Osteocyte (in vitro differentiated cells): ENCODE data around the gene KIF2C. TPM values are rescaled to one million over a fixed set of nuclear protein-coding genes. Genes with fewer than 3 reads are reported as not detected.

Experiments
- DNase-seq: peaks from one replicate; pipeline ENCODE4 v3.0.0; 2021; ENCODE audit warnings: mixed read lengths; ENCODE audit not compliant: unreplicated experiment; ENCODE audit errors: extremely low spot score
- H3K27ac Mint-ChIP-seq: one replicate; pipeline ENCODE4 v1.8.0; 2021; ENCODE audit warnings: mild to moderate bottlenecking, mixed read lengths; ENCODE audit not compliant: unreplicated experiment
- H3K27me3 Mint-ChIP-seq: one replicate; pipeline ENCODE4 v1.8.0; 2021; ENCODE audit warnings: mixed read lengths; ENCODE audit not compliant: unreplicated experiment
- H3K36me3 Mint-ChIP-seq: one replicate; pipeline ENCODE4 v1.8.0; 2021; ENCODE audit warnings: mixed read lengths; ENCODE audit not compliant: unreplicated experiment
- H3K4me1 Mint-ChIP-seq: one replicate; pipeline ENCODE4 v1.8.0; 2021; ENCODE audit warnings: mixed read lengths; ENCODE audit not compliant: unreplicated experiment
- H3K4me3 Mint-ChIP-seq: one replicate; pipeline ENCODE4 v1.8.0; 2021; ENCODE audit warnings: mild to moderate bottlenecking, moderate library complexity, mixed read lengths; ENCODE audit not compliant: unreplicated experiment
- H3K9me3 Mint-ChIP-seq: one replicate; pipeline ENCODE4 v1.8.0; 2021; ENCODE audit warnings: mixed read lengths; ENCODE audit not compliant: unreplicated experiment
- total RNA-seq: library from RNA; stranded (reverse); gene quantifications from 2 replicates; pipeline ENCODE4 v1.2.1, GENCODE V29; 2021
- TF ChIP-seq, protein P1 (sequence below): fragments of 200-600 bp; sonication (generic); IDR thresholded peaks from 2 replicates; pipeline ENCODE4 v1.5.0; 2021; ENCODE audit warnings: antibody characterized with exemption, mild to moderate bottlenecking, moderate library complexity

KIF2C gene
- total RNA-seq, 1 donor from 2014 or later = 7.5 TPM

DNA sequence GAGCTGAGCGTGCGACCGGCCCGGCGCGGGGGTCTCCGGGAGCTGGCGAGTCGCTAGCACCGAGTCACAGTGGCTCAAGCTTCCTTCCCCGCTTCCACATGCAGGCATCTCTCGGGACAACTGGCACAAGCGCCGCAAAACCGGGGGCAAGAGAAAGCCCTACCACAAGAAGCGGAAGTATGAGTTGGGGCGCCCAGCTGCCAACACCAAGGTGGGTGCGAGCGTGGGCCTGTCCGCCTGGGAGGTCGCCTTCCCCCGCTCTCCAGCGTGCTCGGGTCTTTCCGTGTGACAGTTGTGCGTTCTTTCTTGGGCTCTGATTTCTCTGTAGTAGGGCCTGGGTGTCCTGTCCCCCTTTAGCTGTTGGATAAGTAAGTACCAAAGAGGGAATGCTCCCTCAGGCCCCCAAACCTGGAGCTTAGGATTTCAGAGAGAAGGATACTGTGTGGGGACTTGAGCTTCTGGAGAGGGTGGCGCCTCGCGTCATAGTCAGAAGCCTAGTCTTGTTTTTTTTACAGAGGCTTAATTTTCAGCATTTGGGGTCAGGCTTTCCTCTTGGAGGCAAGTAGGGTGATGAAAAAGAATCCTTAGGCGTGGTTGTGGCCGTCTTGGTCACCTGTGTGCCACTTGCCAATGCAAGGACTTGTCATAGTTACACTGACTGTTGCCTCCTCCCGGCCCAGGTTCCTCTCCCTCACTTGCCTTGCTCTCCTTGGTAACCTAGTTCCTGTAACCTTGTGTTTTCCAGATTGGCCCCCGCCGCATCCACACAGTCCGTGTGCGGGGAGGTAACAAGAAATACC, 36.5 kb downstream of the KIF2C start:
- H3K36me3 Mint-ChIP-seq = peaks cover 33% of the 10 kb centered on the region
- H3K27ac Mint-ChIP-seq = peak overlapping the region; percentile 98
- peaks cover 29% of the 10 kb centered on the region for H3K4me1 Mint-ChIP-seq
- no peaks in the 10 kb centered on the region for H3K27me3 Mint-ChIP-seq
- TF ChIP-seq, protein P1, sequence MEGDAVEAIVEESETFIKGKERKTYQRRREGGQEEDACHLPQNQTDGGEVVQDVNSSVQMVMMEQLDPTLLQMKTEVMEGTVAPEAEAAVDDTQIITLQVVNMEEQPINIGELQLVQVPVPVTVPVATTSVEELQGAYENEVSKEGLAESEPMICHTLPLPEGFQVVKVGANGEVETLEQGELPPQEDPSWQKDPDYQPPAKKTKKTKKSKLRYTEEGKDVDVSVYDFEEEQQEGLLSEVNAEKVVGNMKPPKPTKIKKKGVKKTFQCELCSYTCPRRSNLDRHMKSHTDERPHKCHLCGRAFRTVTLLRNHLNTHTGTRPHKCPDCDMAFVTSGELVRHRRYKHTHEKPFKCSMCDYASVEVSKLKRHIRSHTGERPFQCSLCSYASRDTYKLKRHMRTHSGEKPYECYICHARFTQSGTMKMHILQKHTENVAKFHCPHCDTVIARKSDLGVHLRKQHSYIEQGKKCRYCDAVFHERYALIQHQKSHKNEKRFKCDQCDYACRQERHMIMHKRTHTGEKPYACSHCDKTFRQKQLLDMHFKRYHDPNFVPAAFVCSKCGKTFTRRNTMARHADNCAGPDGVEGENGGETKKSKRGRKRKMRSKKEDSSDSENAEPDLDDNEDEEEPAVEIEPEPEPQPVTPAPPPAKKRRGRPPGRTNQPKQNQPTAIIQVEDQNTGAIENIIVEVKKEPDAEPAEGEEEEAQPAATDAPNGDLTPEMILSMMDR = no peak
- DNase-seq = no peak
- peak overlapping the region; percentile 93 for H3K4me3 Mint-ChIP-seq
- no peaks in the 10 kb centered on the region for H3K9me3 Mint-ChIP-seq

DNA sequence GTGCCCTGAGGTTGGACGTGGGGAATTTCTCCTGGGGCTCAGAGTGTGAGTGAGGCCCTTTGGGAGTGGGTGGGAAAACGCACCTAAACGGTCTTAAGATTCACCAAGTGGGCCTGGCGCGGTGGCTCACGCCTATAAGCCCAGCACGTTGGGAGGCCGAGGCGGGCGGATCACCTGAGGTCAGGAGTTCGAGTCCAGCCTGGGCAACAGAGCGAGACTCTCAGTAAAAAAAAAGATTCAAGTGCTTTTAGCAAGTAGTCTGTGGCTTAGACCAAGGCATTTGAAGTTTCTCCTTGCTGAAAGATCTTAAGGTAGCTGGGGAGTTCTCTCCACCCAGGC, 37.1 kb downstream of the KIF2C start:
- TF ChIP-seq, protein P1 = no peak
- Mint-ChIP-seq H3K4me1 (peaks cover 29% of the 10 kb centered on the region), H3K4me3 (peak overlapping the region; percentile 93), H3K27ac (peak overlapping the region; percentile 98), H3K9me3 (no peaks in the 10 kb centered on the region), H3K36me3 (peaks cover 39% of the 10 kb centered on the region), H3K27me3 (no peaks in the 10 kb centered on the region)
- DNase-seq = no peak

DNA sequence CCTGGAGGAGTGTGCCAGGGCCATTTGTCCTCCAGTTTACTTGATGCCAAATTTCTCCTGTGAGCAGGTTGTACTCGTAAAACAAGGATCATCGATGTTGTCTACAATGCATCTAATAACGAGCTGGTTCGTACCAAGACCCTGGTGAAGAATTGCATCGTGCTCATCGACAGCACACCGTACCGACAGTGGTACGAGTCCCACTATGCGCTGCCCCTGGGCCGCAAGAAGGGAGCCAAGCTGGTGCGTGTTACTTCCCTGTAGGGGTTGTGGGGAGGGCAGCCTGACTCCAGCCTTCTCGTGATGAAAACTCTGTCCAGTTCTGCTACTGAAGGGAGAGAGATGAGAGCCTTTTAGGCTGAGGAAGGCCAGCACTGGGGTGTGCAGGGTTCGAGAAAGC, 37.9 kb downstream of the KIF2C start:
- H3K36me3 Mint-ChIP-seq = peaks cover 41% of the 10 kb centered on the region
- peaks cover 29% of the 10 kb centered on the region for H3K4me1 Mint-ChIP-seq
- H3K4me3 Mint-ChIP-seq = peak overlapping the region; percentile 93
- DNase-seq = no peak
- H3K27ac Mint-ChIP-seq = peak overlapping the region; percentile 57
- no peaks in the 10 kb centered on the region for H3K9me3 Mint-ChIP-seq
- H3K27me3 Mint-ChIP-seq = no peaks in the 10 kb centered on the region
- TF ChIP-seq, protein P1 = no peak

GRCh38 chr1:44777969-44778635, 38.5 kb downstream of the KIF2C start:
- peaks cover 41% of the 10 kb centered on the region for H3K36me3 Mint-ChIP-seq
- no peaks in the 10 kb centered on the region for H3K9me3 Mint-ChIP-seq
- H3K4me1 Mint-ChIP-seq = peaks cover 29% of the 10 kb centered on the region
- H3K27ac Mint-ChIP-seq = peak overlapping the region; percentile 41
- TF ChIP-seq, protein P1 = no peak
- H3K27me3 Mint-ChIP-seq = no peaks in the 10 kb centered on the region
- DNase-seq = no peak
- peak overlapping the region; percentile 93 for H3K4me3 Mint-ChIP-seq
